Fibroblast of the aortic adventitia (primary cell): ENCODE results near the gene MEFV. TPM values are rescaled to one million over a fixed set of nuclear protein-coding genes. Genes with fewer than 3 reads are reported as not detected.
"Not testable (repeated sequence)": the region's sequence is repeated elsewhere in the genome, so short reads cannot be mapped to it uniquely, and the experiment has no call there.

ENCODE experiments used
- DNase-seq: peaks from one replicate; pipeline ENCODE4 v3.0.0-alpha.2; 2010; ENCODE audit warnings: low read depth
- H3K4me3 ChIP-seq: 2 replicates; pipeline ENCODE4 v1.5.1; 2011; ENCODE audit warnings: low read depth, mild to moderate bottlenecking, control low read depth, low read length, moderate library complexity
- CTCF ChIP-seq: IDR thresholded peaks from 2 replicates; pipeline ENCODE4 v1.5.1; 2011; ENCODE audit warnings: mild to moderate bottlenecking, low read length, control low read depth, inconsistent platforms; ENCODE audit not compliant: insufficient read depth
- total RNA-seq: library from RNA; depleted of rRNA; stranded (reverse); fragments of >200 nt; gene quantifications from 2 replicates; pipeline ENCODE4 v1.2.3, GENCODE V29; 2012; ENCODE audit warnings: low replicate concordance

Gene MEFV
- total RNA-seq, 1 donor: under 0.01 TPM

GRCh38 chr16:3281222-3281820 lies 24.9 kb upstream of the MEFV start:
- DNase-seq: no peak
- TF ChIP-seq CTCF: no peak
- H3K4me3 ChIP-seq: no peak overlapping the region

- no peak for TF ChIP-seq CTCF
- DNase-seq: no peak
Measured at GRCh38 chr16:3276679-3277078, 20.2 kb upstream of the MEFV start.

GRCh38 chr16:3274947-3275346 lies 18.5 kb upstream of the MEFV start:
- no peak overlapping the region for H3K4me3 ChIP-seq
- no peak for DNase-seq
- no peak for TF ChIP-seq CTCF

More at GRCh38 chr16:3276679-3277078, 20.2 kb upstream of the MEFV start:
- H3K4me3 ChIP-seq: no peak overlapping the region

- no peak for TF ChIP-seq CTCF
- DNase-seq: no peak
- no peak overlapping the region for H3K4me3 ChIP-seq
Measured at GRCh38 chr16:3274490-3274889, 18.1 kb upstream of the MEFV start.

GRCh38 chr16:3271281-3271680 lies 14.8 kb upstream of the MEFV start:
- DNase-seq: not testable (repeated sequence)

DNA sequence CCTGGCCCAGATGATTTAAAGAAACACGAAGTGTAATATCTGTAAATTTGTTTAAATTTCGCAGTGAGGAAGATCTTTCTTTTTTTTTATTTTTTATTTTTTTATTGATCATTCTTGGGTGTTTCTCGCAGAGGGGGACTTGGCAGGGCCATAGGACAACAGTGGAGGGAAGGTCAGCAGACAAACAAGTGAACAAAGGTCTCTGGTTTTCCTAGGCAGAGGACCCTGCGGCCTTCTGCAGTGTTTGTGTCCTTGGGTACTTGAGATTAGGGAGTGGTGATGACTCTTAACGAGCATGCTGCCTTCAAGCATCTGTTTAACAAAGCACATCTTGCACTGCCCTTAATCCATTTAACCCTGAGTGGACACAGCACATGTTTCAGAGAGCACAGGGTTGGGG lies 14.3 kb upstream of the MEFV start:
- not testable (repeated sequence) for H3K4me3 ChIP-seq, DNase-seq

More at GRCh38 chr16:3271281-3271680, 14.8 kb upstream of the MEFV start:
- not testable (repeated sequence) for H3K4me3 ChIP-seq

- DNase-seq: no peak
- no peak for TF ChIP-seq CTCF
- no peak overlapping the region for H3K4me3 ChIP-seq
Measured at GRCh38 chr16:3268294-3268693, 11.9 kb upstream of the MEFV start.

- TF ChIP-seq CTCF: peak; percentile 66
- no peak overlapping the region for H3K4me3 ChIP-seq
- peak; percentile 76 for DNase-seq
Measured at GRCh38 chr16:3266873-3267537, 10.6 kb upstream of the MEFV start.
